ENCODE measurements around the gene SLC25A21.
"Not testable (repeated sequence)": the region's sequence is repeated elsewhere in the genome, so short reads cannot be mapped to it uniquely, and the experiment has no call there.

Gene SLC25A21

GRCh38 chr14:37036669-37037341, 135.6 kb downstream of the SLC25A21 start:
- DNase-seq = no peak

- no peak for DNase-seq
Observed at GRCh38 chr14:37035401-37035800, 137.0 kb downstream of the SLC25A21 start.

- DNase-seq = no peak
Observed at GRCh38 chr14:37034410-37035285, 137.8 kb downstream of the SLC25A21 start.

GRCh38 chr14:37032863-37033262, 139.5 kb downstream of the SLC25A21 start:
- DNase-seq = no peak

GRCh38 chr14:37027188-37027824, 145.1 kb downstream of the SLC25A21 start:
- no peak for DNase-seq

GRCh38 chr14:37023875-37024565, 148.4 kb downstream of the SLC25A21 start:
- no peak for DNase-seq

- no peak for DNase-seq
Observed at GRCh38 chr14:37021390-37021789, 151.0 kb downstream of the SLC25A21 start.

- no peak for DNase-seq
Observed at GRCh38 chr14:37019488-37019887, 152.9 kb downstream of the SLC25A21 start.

- DNase-seq = no peak
Observed at GRCh38 chr14:37018571-37019240, 153.7 kb downstream of the SLC25A21 start.

GRCh38 chr14:37013078-37013477, 159.3 kb downstream of the SLC25A21 start:
- DNase-seq = no peak

GRCh38 chr14:36998686-36999085, 173.7 kb downstream of the SLC25A21 start:
- no peak for DNase-seq

GRCh38 chr14:36997843-36998242, 174.6 kb downstream of the SLC25A21 start:
- no peak for DNase-seq

GRCh38 chr14:36996857-36997590, 175.4 kb downstream of the SLC25A21 start:
- no peak for DNase-seq

- no peak for DNase-seq
Observed at GRCh38 chr14:36996133-36996856, 176.1 kb downstream of the SLC25A21 start.

GRCh38 chr14:36989806-36990205, 182.6 kb downstream of the SLC25A21 start:
- DNase-seq = no peak

- DNase-seq = no peak
Observed at GRCh38 chr14:36988989-36989388, 183.4 kb downstream of the SLC25A21 start.

GRCh38 chr14:36988568-36988967, 183.8 kb downstream of the SLC25A21 start:
- no peak for DNase-seq

GRCh38 chr14:36986407-36986806, 186.0 kb downstream of the SLC25A21 start:
- DNase-seq = no peak

- no peak for DNase-seq
Observed at GRCh38 chr14:36981832-36982529, 190.4 kb downstream of the SLC25A21 start.

GRCh38 chr14:36980413-36980812, 192.0 kb downstream of the SLC25A21 start:
- not testable (repeated sequence) for DNase-seq

Measured in T-helper 2 cell (primary cell).